Astrocyte (in vitro differentiated cells and primary cell): ENCODE data around the gene NXF1.

Experiments used
- CTCF ChIP-seq: IDR thresholded peaks from 2 replicates; pipeline ENCODE4 v1.5.1; 2011; ENCODE audit warnings: low read depth, mild to moderate bottlenecking, inconsistent platforms, low read length, moderate library complexity; ENCODE audit not compliant: insufficient read depth
- EZH2 ChIP-seq: IDR thresholded peaks from 2 replicates; pipeline ENCODE4 v1.6.1; 2012; ENCODE audit warnings: mild to moderate bottlenecking, low read length, inconsistent platforms; ENCODE audit not compliant: insufficient read depth

GRCh38 chr11:62841361-62842170 lies 36.3 kb upstream of the NXF1 start:
- TF ChIP-seq CTCF (no peak), EZH2 (no peak)
